Activated CD8-positive, alpha-beta memory T cell treated with anti-CD3 and anti-CD28 coated beads for 36 hours (primary cell): ENCODE results near the gene PTPRU. TPM values are rescaled to one million over a fixed set of nuclear protein-coding genes. Genes with fewer than 3 reads are reported as not detected.

Experiments
- CTCF ChIA-PET: fragments of 350-600 bp; sonication (Branson Sonifier 250); formaldehyde crosslinking; loops from one replicate; lab custom pipeline; 2021; ENCODE audit warnings: antibody characterized with exemption; lab: Charles Lee
- POLR2A ChIA-PET: fragments of 350-600 bp; sonication (Branson Sonifier 250); formaldehyde crosslinking; loops from one replicate; lab custom pipeline; 2021; ENCODE audit warnings: antibody characterized with exemption; lab: Charles Lee
- total RNA-seq, 2 experiments: library from RNA; stranded (reverse); gene quantifications; one replicate each; pipeline ENCODE4 v1.2.3, GENCODE V29; 2021

Gene PTPRU
- under 1 TPM; 0.34 to 0.42 TPM for total RNA-seq

- ChIA-PET CTCF (interaction anchor here (1.4 kb wide), 1 partner anchor 15 kb away, joined by 4 read pairs; no protein-coding TSS in a partner anchor), POLR2A (no interaction called here)
Measured at GRCh38 chr1:29235955-29236711, at the start of gene PTPRU. PTPRU (plus strand) TSS chr1:29236522; CDS start chr1:29236645, 123 bp downstream.

GRCh38 chr1:29186707-29187106, 49.6 kb upstream of the PTPRU start:
- ChIA-PET POLR2A (no interaction called here), CTCF (no interaction called here)

DNA sequence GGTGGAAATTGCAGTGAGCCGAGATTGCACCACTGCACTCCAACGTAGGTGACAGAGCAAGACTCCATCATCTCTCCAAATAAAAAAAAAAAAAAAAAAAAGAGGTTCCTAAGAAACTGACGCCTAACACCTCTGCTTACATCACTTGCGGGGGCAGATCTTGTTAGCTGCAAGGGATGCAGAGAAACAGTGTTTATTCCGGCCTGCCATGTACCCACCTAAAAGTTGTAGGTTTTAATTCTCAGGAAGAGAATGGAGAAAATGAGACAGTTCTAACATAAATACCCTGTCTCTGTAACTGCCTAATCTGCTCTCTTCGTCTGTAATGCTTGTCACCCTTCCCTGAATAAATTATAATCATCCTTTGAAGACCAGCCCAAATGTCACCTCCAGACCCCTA, 45.6 kb upstream of the PTPRU start:
- ChIA-PET CTCF (no interaction called here), POLR2A (no interaction called here)

GRCh38 chr1:29193879-29194455, 42.4 kb upstream of the PTPRU start:
- CTCF ChIA-PET: interaction anchor here (0.9 to 1.3 kb wide), 2 partner anchors 12 to 14 kb away, joined by 3 to 4 read pairs; no protein-coding TSS in a partner anchor

DNA sequence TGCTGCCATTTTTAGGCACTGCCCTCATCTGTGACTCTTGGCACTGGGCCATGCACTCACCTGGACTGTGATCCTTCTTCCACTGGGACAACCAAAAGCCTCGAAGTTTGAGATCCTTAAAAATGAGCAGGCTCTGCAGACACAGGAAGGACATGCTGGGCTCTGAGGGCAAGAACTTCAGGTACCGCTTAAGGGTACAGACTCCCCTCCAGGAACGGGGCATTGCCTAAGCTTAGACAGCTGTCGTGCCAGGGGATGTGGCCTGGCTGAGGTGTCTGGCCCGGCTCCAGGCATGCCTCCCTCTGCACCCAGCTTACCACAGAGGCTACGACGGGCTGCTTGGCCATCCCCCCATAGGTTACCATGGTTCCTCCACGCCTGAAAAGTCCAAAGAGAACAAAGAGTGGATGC, 40.4 kb upstream of the PTPRU start:
- POLR2A ChIA-PET: no interaction called here
- CTCF ChIA-PET: interaction anchor here (1.3 kb wide), 1 partner anchor 314 kb away, joined by 3 read pairs; no protein-coding TSS in a partner anchor

More at GRCh38 chr1:29193879-29194455, 42.4 kb upstream of the PTPRU start:
- POLR2A ChIA-PET: no interaction called here

- POLR2A ChIA-PET: no interaction called here
- CTCF ChIA-PET: interaction anchor here (0.5 to 1.3 kb wide), 4 partner anchors 312 to 414 kb away, joined by 3 read pairs; no protein-coding TSS in a partner anchor
Measured at GRCh38 chr1:29196863-29197589, 39.3 kb upstream of the PTPRU start.

DNA sequence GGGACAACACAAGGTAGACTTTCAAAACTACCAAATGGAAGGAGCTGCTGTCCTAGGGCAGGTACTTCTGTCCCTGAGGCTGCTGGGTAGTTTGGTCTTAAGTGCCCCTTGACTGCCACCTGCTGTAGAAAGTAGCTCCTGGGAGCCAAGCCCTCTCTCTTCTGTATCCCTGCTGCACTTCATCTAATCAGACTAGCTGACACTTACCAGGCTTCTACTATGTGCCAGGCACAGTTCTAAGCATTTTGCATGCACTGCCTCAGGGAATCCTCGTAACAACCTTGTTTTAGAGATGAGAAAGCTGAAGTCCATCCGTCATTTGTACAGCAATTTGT, 38.8 kb upstream of the PTPRU start:
- ChIA-PET POLR2A (interaction anchor here (0.6 to 1.5 kb wide), 2 partner anchors 16 to 273 kb away, joined by 3 to 5 read pairs; partner anchors contain the start of gene SRSF4), CTCF (interaction anchor here (0.5 to 1.0 kb wide), 3 partner anchors 313 to 415 kb away, joined by 3 read pairs; no protein-coding TSS in a partner anchor)

DNA sequence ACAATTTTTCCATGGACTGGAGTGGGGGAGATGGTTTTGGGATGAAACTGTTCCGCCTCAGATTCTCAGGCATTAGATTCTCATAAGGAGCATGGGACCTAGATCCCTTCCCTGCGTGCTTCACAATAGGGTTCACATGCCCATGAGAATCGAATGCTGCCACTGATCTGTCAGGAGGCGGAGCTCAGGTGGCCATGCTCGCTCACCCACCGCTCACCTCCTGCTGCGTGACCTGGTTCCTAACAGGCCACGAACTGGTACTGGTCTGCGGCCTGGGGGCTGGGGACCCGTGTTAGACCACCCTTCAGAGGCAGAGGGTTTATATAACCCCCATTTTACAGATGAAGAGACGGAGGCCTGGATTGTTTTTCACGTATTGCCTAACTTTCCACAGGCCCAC, 38.3 kb upstream of the PTPRU start:
- POLR2A ChIA-PET: interaction anchor here (0.6 to 1.5 kb wide), 2 partner anchors 16 to 273 kb away, joined by 3 to 5 read pairs; partner anchors contain the start of gene SRSF4

GRCh38 chr1:29200906-29201594, 35.3 kb upstream of the PTPRU start:
- ChIA-PET CTCF (interaction anchor here (1.8 to 2.7 kb wide), 2 partner anchors 319 to 323 kb away, joined by 10 to 13 read pairs; no protein-coding TSS in a partner anchor), POLR2A (interaction anchor here (1.8 kb wide), 1 partner anchor 20 kb away, joined by 5 read pairs; the partner anchor contains the start of gene SRSF4)

More for the DNA sequence above, 38.3 kb upstream of the PTPRU start:
- CTCF ChIA-PET: interaction anchor here (0.6 to 1.0 kb wide), 2 partner anchors 313 to 316 kb away, joined by 3 read pairs; no protein-coding TSS in a partner anchor

GRCh38 chr1:29201595-29202051, 34.7 kb upstream of the PTPRU start:
- ChIA-PET POLR2A (interaction anchor here (1.8 kb wide), 1 partner anchor 20 kb away, joined by 5 read pairs; the partner anchor contains the start of gene SRSF4), CTCF (interaction anchor here (1.1 to 2.5 kb wide), 5 partner anchors 13 to 324 kb away, joined by 3 to 20 read pairs (median 6); partner anchors contain the start of gene SRSF4)

DNA sequence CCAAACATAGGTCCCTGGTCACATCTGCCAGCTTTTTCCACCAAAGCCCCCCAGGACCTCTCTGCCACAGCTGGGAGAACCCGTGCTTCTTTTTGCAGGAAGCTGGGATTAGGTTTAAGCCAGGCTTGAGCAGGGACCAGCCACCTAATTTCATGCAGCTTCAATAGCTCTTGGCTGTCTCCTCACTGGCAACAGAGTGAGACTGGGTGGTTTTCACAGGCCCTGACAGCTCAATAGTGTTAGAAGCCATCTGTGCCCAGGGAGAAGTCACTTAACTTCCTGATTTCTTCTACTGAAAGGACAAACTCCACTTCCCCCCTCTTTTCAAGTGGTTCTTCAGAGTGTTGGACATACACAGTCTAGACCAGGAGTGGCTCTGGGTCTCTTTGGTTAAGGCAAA, 34.3 kb upstream of the PTPRU start:
- CTCF ChIA-PET: interaction anchor here (0.9 to 2.5 kb wide), 9 partner anchors 13 to 324 kb away, joined by 3 to 20 read pairs (median 5); partner anchors contain the start of gene SRSF4
- POLR2A ChIA-PET: interaction anchor here (1.2 kb wide), 1 partner anchor 20 kb away, joined by 8 read pairs; the partner anchor contains the start of gene SRSF4

- ChIA-PET CTCF (interaction anchor here (0.7 to 2.5 kb wide), 14 partner anchors 12 to 432 kb away, joined by 3 to 20 read pairs (median 4); partner anchors contain the start of gene SRSF4), POLR2A (interaction anchor here (1.2 kb wide), 1 partner anchor 21 kb away, joined by 8 read pairs; the partner anchor contains the start of gene SRSF4)
Measured at GRCh38 chr1:29202584-29203340, 33.6 kb upstream of the PTPRU start.

- POLR2A ChIA-PET: no interaction called here
- CTCF ChIA-PET: interaction anchor here (1.5 kb wide), 1 partner anchor 15 kb away, joined by 4 read pairs; no protein-coding TSS in a partner anchor
Measured at GRCh38 chr1:29208442-29208841, 27.9 kb upstream of the PTPRU start.

- ChIA-PET CTCF (interaction anchor here (0.6 kb wide), 1 partner anchor 36 kb away, joined by 3 read pairs; no protein-coding TSS in a partner anchor), POLR2A (no interaction called here)
Measured at GRCh38 chr1:29209173-29209572, 27.1 kb upstream of the PTPRU start.

DNA sequence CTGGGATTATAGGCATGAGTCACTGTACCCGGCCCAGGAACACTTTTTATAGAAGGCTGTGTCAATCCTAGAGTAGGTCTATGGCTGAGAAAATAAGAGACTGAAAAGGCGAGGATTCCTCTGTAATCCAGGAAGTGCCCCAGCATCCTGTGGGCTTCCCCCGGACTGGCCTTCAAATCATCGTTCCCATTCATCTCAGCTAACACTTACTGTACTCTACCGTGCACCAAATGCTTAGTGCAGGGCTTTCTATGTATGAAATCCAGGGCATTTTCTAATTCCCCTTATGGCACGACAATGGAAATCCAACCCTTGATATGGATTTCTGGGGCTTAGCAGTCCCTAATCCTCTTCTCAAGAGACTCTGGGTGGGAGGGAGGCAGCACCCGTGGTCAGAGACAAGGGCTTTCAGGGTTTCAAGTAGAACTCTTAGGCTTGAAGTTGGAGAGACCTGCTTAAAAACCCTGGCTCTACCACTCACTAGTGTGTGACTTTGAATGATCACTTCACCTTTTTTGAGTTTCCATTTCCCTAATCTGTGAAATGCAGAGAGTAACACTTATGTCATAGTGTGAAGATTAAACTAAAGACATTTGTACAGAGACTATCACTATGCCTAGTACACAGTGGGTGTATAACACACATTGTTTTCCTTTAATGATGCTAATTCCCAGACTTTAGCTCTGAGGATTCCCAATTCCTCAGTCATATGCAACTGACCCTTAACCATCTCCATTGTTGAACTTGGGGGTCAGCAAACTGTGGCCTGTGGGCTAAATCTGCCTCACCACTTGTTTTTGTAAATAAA, 25.8 kb upstream of the PTPRU start:
- POLR2A ChIA-PET: no interaction called here
- CTCF ChIA-PET: interaction anchor here (0.7 kb wide), 1 partner anchor 329 kb away, joined by 3 read pairs; no protein-coding TSS in a partner anchor
